ENCODE measurements around the gene ASTN1. TPM values are rescaled to one million over a fixed set of nuclear protein-coding genes. Genes with fewer than 3 reads are reported as not detected.

ASTN1 gene
- total and polyA plus RNA-seq, 2 of the 4 experiments (the other 2 are of a cell fraction) = under 0.01 to 0.07 TPM

- Histone ChIP-seq H3K27ac (ENCODE audit: insufficient read depth, low read length) (no peak overlapping the region), H4K20me1 (ENCODE audit: insufficient read depth, low read length) (no peaks in the 10 kb centered on the region), H4K5ac (ENCODE audit: low read depth, low read length) (no peak overlapping the region), H3K14ac (replicated peaks; ENCODE audit: low read depth, low read length) (no peak overlapping the region), H3K18ac (ENCODE audit: low read depth, low read length) (no peak overlapping the region), H2BK20ac (ENCODE audit: low read depth, low read length) (no peak overlapping the region), H3K9me1 (ENCODE audit: insufficient read depth, low read length) (no peaks in the 10 kb centered on the region), H3K9ac (ENCODE audit: low read depth, low read length) (no peak overlapping the region), H2AK5ac (ENCODE audit: low read depth, low read length) (no peak overlapping the region), H2BK15ac (ENCODE audit: low read depth, low read length) (no peak overlapping the region), H3K79me1 (ENCODE audit: low read depth in 1 of 2, low read length in 2 of 2) (no peaks in the 10 kb centered on the region), H2BK5ac (ENCODE audit: low read depth, low read length, poor library complexity, severe bottlenecking) (no peak overlapping the region), H4K8ac (ENCODE audit: low read depth in 2 of 2, low read length in 2 of 2) (no peak overlapping the region), H2AFZ (replicated peaks; ENCODE audit: low read length, poor library complexity) (no peak overlapping the region), H4K91ac (ENCODE audit: insufficient read depth, low read depth, low read length) (no peak overlapping the region), H3K9me3 (ENCODE audit: control insufficient read depth, insufficient read depth, low read length) (no peaks in the 10 kb centered on the region), H3K4me3 (ENCODE audit: insufficient read depth, low read depth, low read length) (no peak overlapping the region), H3K4me2 (ENCODE audit: low read depth, low read length) (no peak overlapping the region), H3K23ac (ENCODE audit: low read depth, low read length) (no peak overlapping the region), H3K56ac (ENCODE audit: extremely low read depth, insufficient read depth, low read length) (no peak overlapping the region), H3K27me3 (ENCODE audit: control insufficient read depth, insufficient read depth, low read length) (no peaks in the 10 kb centered on the region; the same call in none of the 2 replicates), H2BK120ac (ENCODE audit: low read depth, low read length) (no peak overlapping the region), H3K4ac (ENCODE audit: low read depth, low read length) (no peak overlapping the region), H2AK9ac (replicated peaks; ENCODE audit: low read depth, low read length, poor library complexity) (no peak overlapping the region), H3K4me1 (ENCODE audit: control insufficient read depth, insufficient read depth, low read length) (no peaks in the 10 kb centered on the region), H3K36me3 (ENCODE audit: control insufficient read depth, insufficient read depth, low read length) (no peaks in the 10 kb centered on the region)
- no peak for ATAC-seq (ENCODE audit: low read depth)
- no peak for TF ChIP-seq USF2 (IDR thresholded peaks at IDR 0.05; ENCODE audit: low read depth, low read length)
- no peak for TF ChIP-seq RCOR1 (IDR thresholded peaks at IDR 0.05; ENCODE audit: insufficient replicate concordance, low read length)
- no peak for TF ChIP-seq MAZ (IDR thresholded peaks at IDR 0.05; ENCODE audit: borderline replicate concordance, low read depth, low read length)
- TF ChIP-seq MXI1 (IDR thresholded peaks at IDR 0.05; ENCODE audit: borderline replicate concordance, low read depth, low read length) = no peak
- TF ChIP-seq RAD21 (IDR thresholded peaks at IDR 0.05; ENCODE audit: low read length) = no peak
- no peak for TF ChIP-seq BHLHE40 (IDR thresholded peaks at IDR 0.05; ENCODE audit: low read depth, low read length)
- no peak for TF ChIP-seq MAFK (IDR thresholded peaks at IDR 0.05; ENCODE audit: low read depth, low read length)
- TF ChIP-seq RFX5 (IDR thresholded peaks at IDR 0.05; ENCODE audit: low read depth, low read length) = no peak
- DNase-seq = no peak
- no CpG with 5 or more reads among the region's 2 CpGs for WGBS, 2 experiments (ENCODE audit: extremely low coverage in 2 of 2, insufficient read length in 1 of 2)
- BruUV-seq (replicated peaks) = no TSS peak
- ChIA-PET CTCF (no interaction called here), POLR2A (ENCODE audit: unreplicated experiment) (no interaction called here)
- dilution Hi-C loops (cut with HindIII; ENCODE audit: low sequenced_read_pairs, unreplicated experiment) = no loop called here
- in situ Hi-C loops (cut with MboI; ENCODE audit: low sequenced_read_pairs) = no loop called here
- intact Hi-C loops (cut with micrococcal nuclease) = no loop called here
These were observed 33.7 kb upstream of the ASTN1 start for GRCh38 chr1:177198243-177198642.

All from IMR-90 (cell line).